CD4-positive, CD25-positive, alpha-beta regulatory T cell (primary cell): Measurements from ENCODE around the gene ATP2C2. TPM values are rescaled to one million over a fixed set of nuclear protein-coding genes. Genes with fewer than 3 reads are reported as not detected.

Experiments
- ATAC-seq, 2 donors: fragments of 150-1000 bp; cut with Tn5 transposase; one replicate each; pipeline ENCODE4 v1.10.0; 2021; ENCODE audit warnings: low read depth in 2 of 2, moderate number of reproducible peaks in 2 of 2, moderate library complexity in 1 of 2
- DNase-seq, 3 donors: peaks; one replicate each; pipeline versions ENCODE4 v3.0.0 to v3.0.0-alpha.2; 2012 to 2022; ENCODE audit warnings: mixed read lengths in 1 of 3
- H3K27ac ChIP-seq: one replicate; pipeline ENCODE4 v1.7.0; 2013; ENCODE audit warnings: mild to moderate bottlenecking, low read length; ENCODE audit not compliant: insufficient read depth, poor library complexity, severe bottlenecking
- H3K27me3 ChIP-seq: one replicate; pipeline ENCODE4 v1.7.0; 2013; ENCODE audit warnings: low read length; ENCODE audit not compliant: control insufficient read depth, insufficient read depth
- H3K36me3 ChIP-seq: one replicate; pipeline ENCODE4 v1.7.0; 2013; ENCODE audit warnings: mild to moderate bottlenecking, low read length, moderate library complexity; ENCODE audit not compliant: control insufficient read depth, insufficient read depth
- H3K4me1 ChIP-seq: 2 replicates; pipeline ENCODE4 v1.7.0; 2013; ENCODE audit warnings: mild to moderate bottlenecking, low read length; ENCODE audit not compliant: insufficient read depth, control insufficient read depth, poor library complexity, severe bottlenecking
- H3K4me3 ChIP-seq: one replicate; pipeline ENCODE4 v1.7.0; 2013; ENCODE audit warnings: low read depth, mild to moderate bottlenecking, low read length, moderate library complexity
- H3K9me3 ChIP-seq, 2 experiments: 1 replicate in 1 of 2; 2 replicates in 1 of 2; pipeline ENCODE4 v1.7.0; 2013; ENCODE audit warnings: low read length in 2 of 2, mild to moderate bottlenecking in 1 of 2, moderate library complexity in 1 of 2; ENCODE audit not compliant: control insufficient read depth in 2 of 2
- H3K27ac Mint-ChIP-seq, 3 donors: one replicate each; pipeline ENCODE4 v1.8.0; 2020 to 2022; ENCODE audit warnings: mild to moderate bottlenecking in 3 of 3, mixed read lengths in 3 of 3, moderate library complexity in 2 of 3
- H3K27me3 Mint-ChIP-seq: one replicate; pipeline ENCODE4 v1.8.0; 2022; ENCODE audit warnings: mild to moderate bottlenecking, mixed read lengths
- H3K36me3 Mint-ChIP-seq: one replicate; pipeline ENCODE4 v1.8.0; 2020; ENCODE audit warnings: mixed read lengths
- H3K4me1 Mint-ChIP-seq, 4 donors: one replicate each; pipeline ENCODE4 v1.8.0; 2020 to 2022; ENCODE audit warnings: mixed read lengths in 4 of 4, mild to moderate bottlenecking in 1 of 4
- H3K4me3 Mint-ChIP-seq, 4 donors: one replicate each; pipeline ENCODE4 v1.8.0; 2020 to 2022; ENCODE audit warnings: mild to moderate bottlenecking in 4 of 4, mixed read lengths in 4 of 4, moderate library complexity in 3 of 4
- H3K9me3 Mint-ChIP-seq, 7 donors: one replicate each; pipeline ENCODE4 v1.8.0; 2020 to 2022; ENCODE audit warnings: mixed read lengths in 7 of 7, mild to moderate bottlenecking in 3 of 7, moderate library complexity in 2 of 7
- polyA plus RNA-seq, 4 donors: library from polyadenylated mRNA; unstranded; fragments of 300-500 nt; fragmentation: Illumina TruSeq; gene quantifications; one replicate each; pipeline ENCODE4 v1.2.3, GENCODE V29; 2021
- total RNA-seq: library from RNA; stranded (reverse); gene quantifications from one replicate; pipeline ENCODE4 v1.2.3, GENCODE V29; 2022

ATP2C2 gene
- total and polyA plus RNA-seq, 5 donors from 2014 or later: 0.10 TPM; not detected in 4

DNA sequence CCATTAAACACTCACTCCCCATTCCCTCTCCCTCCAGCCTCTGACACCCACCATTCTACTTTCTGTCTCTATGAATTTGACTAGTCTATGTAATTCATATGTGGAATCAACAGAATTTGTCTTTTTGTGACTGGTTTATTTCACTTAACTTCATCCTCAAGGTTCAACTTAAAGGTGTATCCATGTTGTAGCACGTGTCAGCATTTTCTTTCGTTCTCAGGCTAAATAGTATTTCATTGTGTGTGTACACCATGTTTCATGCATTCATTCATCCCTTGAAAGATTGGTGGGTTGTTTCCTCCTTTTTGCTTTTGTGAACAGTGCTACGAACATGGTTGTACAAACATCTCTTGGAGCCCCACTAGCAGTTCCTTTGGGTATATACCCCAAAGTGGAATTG is 36.0 kb downstream of the ATP2C2 start:
- no peak overlapping the region for H3K4me3 Mint-ChIP-seq
- H3K36me3 Mint-ChIP-seq: no peaks in the 10 kb centered on the region
- DNase-seq (no peak), ATAC-seq (no peak)
- peaks cover 0 to 2% (median 0%) of the 10 kb centered on the region in 4 donors for H3K4me1 Mint-ChIP-seq
- H3K27me3 Mint-ChIP-seq: peaks cover 28% of the 10 kb centered on the region
- Histone ChIP-seq H3K27me3 (no peaks in the 10 kb centered on the region), H3K36me3 (no peaks in the 10 kb centered on the region), H3K9me3 (no peaks in the 10 kb centered on the region), H3K27ac (no peak overlapping the region), H3K4me1 (no peaks in the 10 kb centered on the region), H3K4me3 (no peak overlapping the region)
- H3K9me3 Mint-ChIP-seq: peaks cover 0 to 6% (median 0%) of the 10 kb centered on the region in 7 donors
- no peak overlapping the region for H3K27ac Mint-ChIP-seq

DNA sequence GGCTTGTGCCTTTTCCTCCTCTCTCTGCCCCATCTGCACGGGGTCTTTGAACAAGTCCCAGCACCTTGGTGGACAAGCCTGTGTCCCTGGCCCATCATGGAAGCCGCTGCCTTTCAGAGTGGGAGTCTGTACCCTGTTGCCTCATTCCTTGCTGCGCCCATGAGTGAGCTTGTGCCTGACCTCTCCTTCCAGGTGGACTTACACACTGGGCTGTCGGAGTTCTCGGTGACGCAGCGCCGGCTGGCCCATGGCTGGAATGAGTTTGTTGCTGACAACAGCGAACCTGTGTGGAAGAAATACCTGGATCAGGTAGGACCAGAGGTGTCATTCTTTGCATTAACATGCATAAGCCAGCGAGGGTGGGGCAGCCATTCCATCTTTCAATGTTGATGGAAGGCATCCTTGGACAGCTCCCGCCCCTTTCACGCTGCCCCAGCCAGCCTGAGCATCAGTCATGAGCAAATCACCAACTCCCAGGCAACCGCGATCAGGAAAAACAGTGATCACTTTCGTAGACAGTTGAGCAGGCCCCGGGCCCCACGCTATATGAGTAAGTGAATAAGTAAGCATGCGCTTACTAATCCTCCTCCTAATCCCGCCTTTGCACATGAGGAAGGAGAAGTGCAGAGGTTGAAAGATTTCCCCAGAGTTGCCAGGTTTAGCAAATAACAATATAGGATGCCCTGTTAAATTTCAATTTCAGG is 36.8 kb downstream of the ATP2C2 start:
- H3K27ac Mint-ChIP-seq: no peak overlapping the region
- no peak overlapping the region for H3K27ac ChIP-seq
- no peak for DNase-seq
- no peak overlapping the region for H3K4me3 Mint-ChIP-seq
- H3K4me1 Mint-ChIP-seq: peaks cover 0 to 2% (median 0%) of the 10 kb centered on the region in 4 donors
- no peak overlapping the region for H3K4me3 ChIP-seq
- peaks cover 20% of the 10 kb centered on the region for H3K27me3 Mint-ChIP-seq
- ATAC-seq: no peak
- no peaks in the 10 kb centered on the region for H3K27me3 ChIP-seq
- H3K36me3 Mint-ChIP-seq: no peaks in the 10 kb centered on the region
- no peaks in the 10 kb centered on the region for H3K9me3 ChIP-seq
- H3K4me1 ChIP-seq: no peaks in the 10 kb centered on the region
- no peaks in the 10 kb centered on the region for H3K36me3 ChIP-seq
- H3K9me3 Mint-ChIP-seq: peaks cover 0 to 3% (median 0%) of the 10 kb centered on the region in 7 donors

- no peaks in the 10 kb centered on the region for H3K27me3 ChIP-seq
- no peaks in the 10 kb centered on the region for H3K9me3 Mint-ChIP-seq
- peaks cover 20% of the 10 kb centered on the region for H3K27me3 Mint-ChIP-seq
- no peaks in the 10 kb centered on the region for H3K36me3 ChIP-seq
- no peak overlapping the region for H3K27ac ChIP-seq
- no peaks in the 10 kb centered on the region for H3K36me3 Mint-ChIP-seq
- no peaks in the 10 kb centered on the region for H3K9me3 ChIP-seq
- H3K4me1 Mint-ChIP-seq: peaks cover 0 to 2% (median 0%) of the 10 kb centered on the region in 4 donors
- no peak overlapping the region for H3K27ac Mint-ChIP-seq
- no peak for DNase-seq
- no peak overlapping the region for H3K4me3 ChIP-seq
- peak overlapping the region in 1 of 4 donors; percentile 38 for H3K4me3 Mint-ChIP-seq
- no peak for ATAC-seq
- no peaks in the 10 kb centered on the region for H3K4me1 ChIP-seq
Observed at GRCh38 chr16:84406006-84406963, 37.9 kb downstream of the ATP2C2 start.

DNA sequence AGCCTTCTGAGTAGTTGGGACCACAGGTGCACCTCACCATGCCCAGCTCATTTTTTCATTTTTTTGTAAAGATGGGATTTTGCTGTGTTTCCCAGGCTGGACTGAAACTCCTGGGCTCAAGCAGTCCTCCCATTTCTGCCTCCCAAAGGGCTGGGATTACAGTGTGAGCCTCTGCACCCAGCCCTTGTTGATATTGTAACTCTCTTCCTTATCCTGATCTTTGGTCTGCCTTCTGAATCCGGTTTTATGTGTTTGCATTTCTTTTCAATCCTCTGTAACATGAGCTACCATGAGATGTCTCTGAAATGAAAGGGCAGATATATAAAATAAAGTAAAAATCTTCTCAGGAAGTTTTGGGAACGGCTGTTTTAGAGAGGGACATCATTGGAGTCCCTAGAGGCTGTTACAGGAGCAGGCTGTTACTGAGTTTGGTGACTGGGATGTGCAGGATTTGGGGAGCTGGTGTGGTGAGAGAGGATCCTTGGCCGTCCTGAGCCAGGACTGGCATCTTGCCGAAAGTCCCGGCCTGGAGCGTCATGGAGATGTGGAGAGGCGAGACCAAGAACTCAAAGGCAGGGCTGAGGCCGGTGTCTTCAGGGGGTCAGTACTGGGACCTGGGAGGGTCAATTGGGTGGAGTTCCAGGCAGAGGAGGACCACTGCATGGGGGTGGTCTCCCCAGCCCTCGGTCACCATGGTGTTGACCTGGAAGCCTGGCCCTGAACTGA is 39.4 kb downstream of the ATP2C2 start:
- H3K27ac Mint-ChIP-seq: no peak overlapping the region
- H3K9me3 ChIP-seq: no peaks in the 10 kb centered on the region
- no peaks in the 10 kb centered on the region for H3K36me3 Mint-ChIP-seq
- H3K4me1 Mint-ChIP-seq: peaks cover 0 to 2% (median 0%) of the 10 kb centered on the region in 4 donors
- DNase-seq (no peak), ATAC-seq (no peak)
- H3K4me3 Mint-ChIP-seq: no peak overlapping the region
- H3K27me3 ChIP-seq: no peaks in the 10 kb centered on the region
- peaks cover 14% of the 10 kb centered on the region for H3K27me3 Mint-ChIP-seq
- H3K27ac ChIP-seq: no peak overlapping the region
- H3K9me3 Mint-ChIP-seq: peaks cover 0 to 2% (median 0%) of the 10 kb centered on the region in 7 donors
- H3K36me3 ChIP-seq: no peaks in the 10 kb centered on the region
- H3K4me3 ChIP-seq: no peak overlapping the region
- no peaks in the 10 kb centered on the region for H3K4me1 ChIP-seq

DNA sequence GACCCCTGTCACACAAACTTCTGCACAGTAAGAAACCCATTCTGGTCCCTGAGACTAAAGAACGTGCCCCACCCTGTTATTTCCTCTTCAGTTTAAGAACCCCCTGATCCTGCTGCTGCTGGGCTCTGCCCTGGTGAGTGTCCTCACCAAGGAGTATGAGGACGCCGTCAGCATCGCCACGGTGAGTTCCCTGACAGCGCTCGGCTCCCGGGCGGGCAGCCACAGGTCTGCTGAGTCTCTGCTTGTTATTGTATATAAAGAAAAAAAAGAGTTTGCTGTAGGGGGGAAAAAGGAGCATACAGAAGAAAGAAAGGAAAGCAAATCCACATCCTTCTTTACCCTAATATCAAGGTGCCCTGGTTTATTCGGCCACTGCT is 40.0 kb downstream of the ATP2C2 start:
- no peaks in the 10 kb centered on the region for H3K9me3 ChIP-seq
- Mint-ChIP-seq H3K27me3 (peaks cover 8% of the 10 kb centered on the region), H3K4me1 (peaks cover 0 to 2% (median 0%) of the 10 kb centered on the region in 4 donors), H3K27ac (no peak overlapping the region), H3K4me3 (no peak overlapping the region), H3K9me3 (peaks cover 0 to 2% (median 0%) of the 10 kb centered on the region in 7 donors), H3K36me3 (no peaks in the 10 kb centered on the region)
- H3K27ac ChIP-seq: no peak overlapping the region
- H3K27me3 ChIP-seq: no peaks in the 10 kb centered on the region
- no peaks in the 10 kb centered on the region for H3K4me1 ChIP-seq
- H3K4me3 ChIP-seq: no peak overlapping the region
- H3K36me3 ChIP-seq: no peaks in the 10 kb centered on the region
- no peak for ATAC-seq
- DNase-seq: no peak

GRCh38 chr16:84408856-84409255 is 40.5 kb downstream of the ATP2C2 start:
- H3K4me1 ChIP-seq: no peaks in the 10 kb centered on the region
- ATAC-seq (no peak), DNase-seq (no peak)
- Mint-ChIP-seq H3K27me3 (peaks cover 8% of the 10 kb centered on the region), H3K27ac (peak overlapping the region in 1 of 3 donors; percentile 1), H3K9me3 (peaks cover 0 to 2% (median 0%) of the 10 kb centered on the region in 7 donors), H3K36me3 (no peaks in the 10 kb centered on the region), H3K4me3 (no peak overlapping the region), H3K4me1 (peaks cover 0 to 2% (median 0%) of the 10 kb centered on the region in 4 donors)
- H3K27ac ChIP-seq: no peak overlapping the region
- no peak overlapping the region for H3K4me3 ChIP-seq
- no peaks in the 10 kb centered on the region for H3K36me3 ChIP-seq
- no peaks in the 10 kb centered on the region for H3K27me3 ChIP-seq
- no peaks in the 10 kb centered on the region for H3K9me3 ChIP-seq

DNA sequence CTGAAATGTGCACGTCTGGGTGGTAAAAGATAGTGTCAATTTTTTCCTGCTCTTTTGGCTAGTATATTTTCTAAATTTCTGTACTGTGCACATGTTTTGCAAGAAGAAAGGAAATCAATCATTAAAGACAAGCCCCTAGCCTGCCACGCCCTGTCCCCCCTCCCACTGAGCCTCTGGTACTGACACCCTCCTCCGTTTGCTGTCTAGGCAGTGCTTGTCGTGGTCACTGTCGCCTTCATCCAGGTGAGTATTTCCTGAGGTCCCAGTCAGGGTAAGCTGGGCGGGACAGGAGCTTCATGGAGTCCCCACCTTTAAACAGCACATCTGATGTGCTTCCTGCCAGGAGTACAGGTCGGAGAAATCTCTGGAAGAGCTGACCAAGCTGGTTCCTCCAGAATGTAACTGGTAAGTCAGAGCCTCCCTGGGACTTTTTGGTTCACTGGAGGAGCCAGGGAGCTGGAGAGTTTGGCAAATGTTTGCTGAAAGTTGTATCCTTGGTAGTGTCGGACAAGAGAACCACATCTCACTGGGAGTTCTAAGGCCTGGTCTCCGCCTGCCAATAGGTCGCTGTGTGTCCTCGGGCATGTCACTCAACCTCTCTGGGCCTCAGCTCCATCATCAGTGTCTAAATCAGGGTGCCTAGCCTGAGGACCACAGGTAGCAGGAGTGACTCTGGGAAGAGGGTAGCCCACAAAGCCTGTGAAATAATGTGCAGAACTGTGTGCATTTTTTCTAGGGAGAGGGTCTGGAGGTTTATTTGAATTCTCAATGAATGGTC is 42.2 kb downstream of the ATP2C2 start:
- peaks cover 8% of the 10 kb centered on the region for H3K27me3 Mint-ChIP-seq
- no peaks in the 10 kb centered on the region for H3K4me1 ChIP-seq
- peaks cover 0 to 3% (median 0%) of the 10 kb centered on the region in 7 donors for H3K9me3 Mint-ChIP-seq
- H3K36me3 ChIP-seq: no peaks in the 10 kb centered on the region
- H3K9me3 ChIP-seq: no peaks in the 10 kb centered on the region
- H3K27ac Mint-ChIP-seq: no peak overlapping the region
- ATAC-seq (no peak), DNase-seq (no peak)
- no peak overlapping the region for H3K27ac ChIP-seq
- no peak overlapping the region for H3K4me3 ChIP-seq
- no peaks in the 10 kb centered on the region for H3K36me3 Mint-ChIP-seq
- no peak overlapping the region for H3K4me3 Mint-ChIP-seq
- H3K4me1 Mint-ChIP-seq: peaks cover 0 to 2% (median 0%) of the 10 kb centered on the region in 4 donors
- no peaks in the 10 kb centered on the region for H3K27me3 ChIP-seq
